Measurements from ENCODE around the gene SNAI1. TPM values are rescaled to one million over a fixed set of nuclear protein-coding genes. Genes with fewer than 3 reads are reported as not detected.
"Not testable (repeated sequence)": the region's sequence is repeated elsewhere in the genome, so short reads cannot be mapped to it uniquely, and the experiment has no call there.

The SNAI1 gene
- polyA plus RNA-seq, 1 donor from 2014 or later, result 0.63 TPM

- peaks cover 4% of the 10 kb centered on the region for H3K27me3 Mint-ChIP-seq
- H3K9me3 Mint-ChIP-seq, result no peaks in the 10 kb centered on the region
- H3K27ac Mint-ChIP-seq, result no peak overlapping the region
- peaks cover under 1 to 6% (median under 1%) of the 10 kb centered on the region in 3 donors for H3K4me1 Mint-ChIP-seq
- no peaks in the 10 kb centered on the region for H3K36me3 Mint-ChIP-seq
- H3K4me3 Mint-ChIP-seq, result no peak overlapping the region
Measured at GRCh38 chr20:49987868-49988690, 5.3 kb downstream of the SNAI1 start.

GRCh38 chr20:49989234-49990065 is 6.7 kb downstream of the SNAI1 start:
- Mint-ChIP-seq H3K36me3 (no peaks in the 10 kb centered on the region), H3K27ac (no peak overlapping the region), H3K4me1 (peaks cover 6% of the 10 kb centered on the region in 3 donors), H3K4me3 (no peak overlapping the region), H3K9me3 (no peaks in the 10 kb centered on the region), H3K27me3 (peaks cover 8% of the 10 kb centered on the region)

- H3K27ac Mint-ChIP-seq, result no peak overlapping the region
- H3K27me3 Mint-ChIP-seq, result peaks cover 8% of the 10 kb centered on the region
- peaks cover 6% of the 10 kb centered on the region in 3 donors for H3K4me1 Mint-ChIP-seq
- H3K36me3 Mint-ChIP-seq, result no peaks in the 10 kb centered on the region
- no peaks in the 10 kb centered on the region for H3K9me3 Mint-ChIP-seq
- H3K4me3 Mint-ChIP-seq, result peak overlapping the region in 1 of 4 donors; percentile 58
Measured at GRCh38 chr20:49990271-49990720, 7.5 kb downstream of the SNAI1 start.

- Mint-ChIP-seq H3K4me3 (peak overlapping the region in 1 of 4 donors; percentile 67), H3K4me1 (peaks cover 6 to 9% (median 6%) of the 10 kb centered on the region in 3 donors), H3K27me3 (peaks cover 8% of the 10 kb centered on the region), H3K36me3 (no peaks in the 10 kb centered on the region), H3K9me3 (no peaks in the 10 kb centered on the region), H3K27ac (peak overlapping the region in 2 of 3 donors; percentile 15 to 80)
Measured at GRCh38 chr20:49993301-49993751, 10.5 kb downstream of the SNAI1 start.

- H3K4me1 Mint-ChIP-seq, result peaks cover 14 to 15% (median 14%) of the 10 kb centered on the region in 3 donors
- H3K27me3 Mint-ChIP-seq, result peaks cover 6% of the 10 kb centered on the region
- H3K9me3 Mint-ChIP-seq, result no peaks in the 10 kb centered on the region
- no peaks in the 10 kb centered on the region for H3K36me3 Mint-ChIP-seq
- no peak overlapping the region for H3K27ac Mint-ChIP-seq
- peak overlapping the region in 1 of 4 donors; percentile 39 for H3K4me3 Mint-ChIP-seq
Measured at GRCh38 chr20:49995586-49995985, 12.8 kb downstream of the SNAI1 start.

GRCh38 chr20:49998478-49999188 is 15.9 kb downstream of the SNAI1 start:
- H3K4me3 Mint-ChIP-seq, result peak overlapping the region in 1 of 4 donors; percentile 72

GRCh38 chr20:49999329-49999728 is 16.5 kb downstream of the SNAI1 start:
- peak overlapping the region in 1 of 3 donors; percentile 27 for H3K27ac Mint-ChIP-seq
- peaks cover 8 to 11% (median 9%) of the 10 kb centered on the region in 3 donors for H3K4me1 Mint-ChIP-seq
- no peaks in the 10 kb centered on the region for H3K36me3 Mint-ChIP-seq
- H3K4me3 Mint-ChIP-seq, result peak overlapping the region in 2 of 4 donors; percentile 47 to 72
- H3K27me3 Mint-ChIP-seq, result peaks cover 5% of the 10 kb centered on the region
- no peaks in the 10 kb centered on the region for H3K9me3 Mint-ChIP-seq

More at GRCh38 chr20:49998478-49999188, 15.9 kb downstream of the SNAI1 start:
- H3K4me1 Mint-ChIP-seq, result peaks cover 8 to 11% (median 9%) of the 10 kb centered on the region in 3 donors
- H3K36me3 Mint-ChIP-seq, H3K27me3 Mint-ChIP-seq, H3K27ac Mint-ChIP-seq, H3K9me3 Mint-ChIP-seq: not testable (repeated sequence)

GRCh38 chr20:50000548-50001222 is 17.9 kb downstream of the SNAI1 start:
- Mint-ChIP-seq H3K4me1 (peaks cover 8 to 14% (median 9%) of the 10 kb centered on the region in 3 donors), H3K27me3 (peaks cover 11% of the 10 kb centered on the region)
- H3K27ac Mint-ChIP-seq, H3K9me3 Mint-ChIP-seq, H3K4me3 Mint-ChIP-seq, H3K36me3 Mint-ChIP-seq: not testable (repeated sequence)

- H3K27me3 Mint-ChIP-seq, result peaks cover 11% of the 10 kb centered on the region
- H3K27ac Mint-ChIP-seq, result no peak overlapping the region
- no peaks in the 10 kb centered on the region for H3K36me3 Mint-ChIP-seq
Measured at GRCh38 chr20:50001784-50002311, 19.1 kb downstream of the SNAI1 start.

GRCh38 chr20:50003253-50003656 is 20.5 kb downstream of the SNAI1 start:
- peaks cover 7 to 14% (median 8%) of the 10 kb centered on the region in 3 donors for H3K4me1 Mint-ChIP-seq
- H3K27me3 Mint-ChIP-seq, result peaks cover 13% of the 10 kb centered on the region
- H3K27ac Mint-ChIP-seq, result no peak overlapping the region
- H3K9me3 Mint-ChIP-seq, result no peaks in the 10 kb centered on the region
- H3K36me3 Mint-ChIP-seq, result no peaks in the 10 kb centered on the region
- no peak overlapping the region for H3K4me3 Mint-ChIP-seq

More at GRCh38 chr20:50001784-50002311, 19.1 kb downstream of the SNAI1 start:
- Mint-ChIP-seq H3K9me3 (no peaks in the 10 kb centered on the region), H3K4me3 (no peak overlapping the region), H3K4me1 (peaks cover 8 to 14% (median 9%) of the 10 kb centered on the region in 3 donors)

- H3K27me3 Mint-ChIP-seq, result peaks cover 13% of the 10 kb centered on the region
- H3K9me3 Mint-ChIP-seq, result no peaks in the 10 kb centered on the region
- peaks cover 4 to 10% (median 5%) of the 10 kb centered on the region in 3 donors for H3K4me1 Mint-ChIP-seq
- H3K4me3 Mint-ChIP-seq, result no peak overlapping the region
- H3K36me3 Mint-ChIP-seq, result no peaks in the 10 kb centered on the region
- H3K27ac Mint-ChIP-seq, result no peak overlapping the region
Measured at GRCh38 chr20:50004229-50004628, 21.4 kb downstream of the SNAI1 start.

GRCh38 chr20:50005471-50005981 is 22.7 kb downstream of the SNAI1 start:
- Mint-ChIP-seq H3K27ac (no peak overlapping the region), H3K4me1 (peaks cover 0 to 6% (median 0%) of the 10 kb centered on the region in 3 donors), H3K4me3 (no peak overlapping the region), H3K36me3 (no peaks in the 10 kb centered on the region), H3K27me3 (peaks cover 11% of the 10 kb centered on the region), H3K9me3 (no peaks in the 10 kb centered on the region)

GRCh38 chr20:50007369-50007768 is 24.6 kb downstream of the SNAI1 start:
- Mint-ChIP-seq H3K4me3 (no peak overlapping the region), H3K36me3 (no peaks in the 10 kb centered on the region), H3K27ac (no peak overlapping the region), H3K4me1 (peaks cover 5 to 11% (median 8%) of the 10 kb centered on the region in 3 donors), H3K27me3 (peaks cover 8% of the 10 kb centered on the region), H3K9me3 (no peaks in the 10 kb centered on the region)

- Mint-ChIP-seq H3K4me3 (no peak overlapping the region), H3K27ac (no peak overlapping the region), H3K36me3 (no peaks in the 10 kb centered on the region), H3K4me1 (peaks cover 8 to 15% (median 10%) of the 10 kb centered on the region in 3 donors), H3K9me3 (no peaks in the 10 kb centered on the region), H3K27me3 (peaks cover 8% of the 10 kb centered on the region)
Measured at GRCh38 chr20:50008007-50008406, 25.2 kb downstream of the SNAI1 start.
